ENCODE results near the gene METTL24.

Gene METTL24

GRCh38 chr6:110326057-110326456 lies 32.1 kb downstream of the METTL24 start:
- Histone ChIP-seq H3K4me2 (ENCODE audit: low read length) (no peak overlapping the region), H3K9me2 (ENCODE audit: low read depth, low read length) (no peaks in the 10 kb centered on the region), H3K9ac (ENCODE audit: low read length) (no peak overlapping the region), H3K79me2 (ENCODE audit: insufficient read depth, low read length) (no peaks in the 10 kb centered on the region), H3K36me3 (ENCODE audit: insufficient read depth, low read length) (no peaks in the 10 kb centered on the region), H3K27me3 (ENCODE audit: insufficient read depth, low read length) (0 out of 2 replicates have a peak, but pooled peaks cover 4% of the 10 kb centered on the region), H2AFZ (ENCODE audit: low read length) (no peak overlapping the region), H3F3A (ENCODE audit: insufficient read depth, low read length) (no peaks in the 10 kb centered on the region), H3K4me1 (ENCODE audit: insufficient read depth, low read length, severe bottlenecking) (no peaks in the 10 kb centered on the region), H4K20me1 (ENCODE audit: insufficient read depth, low read length) (no peaks in the 10 kb centered on the region), H3K4me3 (ENCODE audit: low read depth, low read length, poor library complexity, severe bottlenecking) (no peak overlapping the region), H3K9me3 (ENCODE audit: low read length) (no peaks in the 10 kb centered on the region), H3K27ac (ENCODE audit: low read depth, low read length, poor library complexity, severe bottlenecking) (no peak overlapping the region)
- TF ChIP-seq EZH2 (IDR thresholded peaks at IDR 0.05; ENCODE audit: borderline replicate concordance, low read length) (no peak), CTCF (IDR thresholded peaks at IDR 0.05; ENCODE audit: low read length) (no peak)

- H3K27ac ChIP-seq (ENCODE audit: low read depth, low read length, poor library complexity, severe bottlenecking) = no peak overlapping the region
Observed at GRCh38 chr6:110325197-110325596, 33.0 kb downstream of the METTL24 start.

GRCh38 chr6:110324548-110324947 lies 33.6 kb downstream of the METTL24 start:
- H3K79me2 ChIP-seq (ENCODE audit: insufficient read depth, low read length) = no peaks in the 10 kb centered on the region
- H3K4me3 ChIP-seq (ENCODE audit: low read depth, low read length, poor library complexity, severe bottlenecking) = no peak overlapping the region
- H3K4me2 ChIP-seq (ENCODE audit: low read length) = no peak overlapping the region
- no peaks in the 10 kb centered on the region for H3K9me3 ChIP-seq (ENCODE audit: low read length)
- H3K4me1 ChIP-seq (ENCODE audit: insufficient read depth, low read length, severe bottlenecking) = no peaks in the 10 kb centered on the region
- no peaks in the 10 kb centered on the region for H3K9me2 ChIP-seq (ENCODE audit: low read depth, low read length)
- H3K36me3 ChIP-seq (ENCODE audit: insufficient read depth, low read length) = no peaks in the 10 kb centered on the region
- no peaks in the 10 kb centered on the region for H4K20me1 ChIP-seq (ENCODE audit: insufficient read depth, low read length)
- TF ChIP-seq CTCF (IDR thresholded peaks at IDR 0.05; ENCODE audit: low read length) (no peak), EZH2 (IDR thresholded peaks at IDR 0.05; ENCODE audit: borderline replicate concordance, low read length) (no peak)
- H3K27ac ChIP-seq (ENCODE audit: low read depth, low read length, poor library complexity, severe bottlenecking) = no peak overlapping the region
- H3K27me3 ChIP-seq (ENCODE audit: insufficient read depth, low read length) = 0 out of 2 replicates have a peak, but pooled peaks cover 4% of the 10 kb centered on the region
- H3K9ac ChIP-seq (ENCODE audit: low read length) = no peak overlapping the region
- no peak overlapping the region for H2AFZ ChIP-seq (ENCODE audit: low read length)
- H3F3A ChIP-seq (ENCODE audit: insufficient read depth, low read length) = no peaks in the 10 kb centered on the region

More at GRCh38 chr6:110325197-110325596, 33.0 kb downstream of the METTL24 start:
- no peak overlapping the region for H2AFZ ChIP-seq (ENCODE audit: low read length)
- H3K27me3 ChIP-seq (ENCODE audit: insufficient read depth, low read length) = 0 out of 2 replicates have a peak, but pooled peaks cover 4% of the 10 kb centered on the region
- H3K4me2 ChIP-seq (ENCODE audit: low read length) = no peak overlapping the region
- H3K4me1 ChIP-seq (ENCODE audit: insufficient read depth, low read length, severe bottlenecking) = no peaks in the 10 kb centered on the region
- no peaks in the 10 kb centered on the region for H3K79me2 ChIP-seq (ENCODE audit: insufficient read depth, low read length)
- TF ChIP-seq EZH2 (IDR thresholded peaks at IDR 0.05; ENCODE audit: borderline replicate concordance, low read length) (no peak), CTCF (IDR thresholded peaks at IDR 0.05; ENCODE audit: low read length) (no peak)
- H3K36me3 ChIP-seq (ENCODE audit: insufficient read depth, low read length) = no peaks in the 10 kb centered on the region
- no peaks in the 10 kb centered on the region for H4K20me1 ChIP-seq (ENCODE audit: insufficient read depth, low read length)
- no peaks in the 10 kb centered on the region for H3K9me3 ChIP-seq (ENCODE audit: low read length)
- no peak overlapping the region for H3K9ac ChIP-seq (ENCODE audit: low read length)
- no peaks in the 10 kb centered on the region for H3K9me2 ChIP-seq (ENCODE audit: low read depth, low read length)
- no peak overlapping the region for H3K4me3 ChIP-seq (ENCODE audit: low read depth, low read length, poor library complexity, severe bottlenecking)
- H3F3A ChIP-seq (ENCODE audit: insufficient read depth, low read length) = no peaks in the 10 kb centered on the region
